ENCODE results near the gene ISG20L2. TPM values are rescaled to one million over a fixed set of nuclear protein-coding genes. Genes with fewer than 3 reads are reported as not detected.
A peak's percentile ranks its signal among the peaks of the same experiment; 100 is the strongest.

Gene ISG20L2
- total and polyA plus RNA-seq, 2 donors (not counting 1 experiment from before 2014, with no cell fraction given): 5.8 to 23.6 TPM

DNA sequence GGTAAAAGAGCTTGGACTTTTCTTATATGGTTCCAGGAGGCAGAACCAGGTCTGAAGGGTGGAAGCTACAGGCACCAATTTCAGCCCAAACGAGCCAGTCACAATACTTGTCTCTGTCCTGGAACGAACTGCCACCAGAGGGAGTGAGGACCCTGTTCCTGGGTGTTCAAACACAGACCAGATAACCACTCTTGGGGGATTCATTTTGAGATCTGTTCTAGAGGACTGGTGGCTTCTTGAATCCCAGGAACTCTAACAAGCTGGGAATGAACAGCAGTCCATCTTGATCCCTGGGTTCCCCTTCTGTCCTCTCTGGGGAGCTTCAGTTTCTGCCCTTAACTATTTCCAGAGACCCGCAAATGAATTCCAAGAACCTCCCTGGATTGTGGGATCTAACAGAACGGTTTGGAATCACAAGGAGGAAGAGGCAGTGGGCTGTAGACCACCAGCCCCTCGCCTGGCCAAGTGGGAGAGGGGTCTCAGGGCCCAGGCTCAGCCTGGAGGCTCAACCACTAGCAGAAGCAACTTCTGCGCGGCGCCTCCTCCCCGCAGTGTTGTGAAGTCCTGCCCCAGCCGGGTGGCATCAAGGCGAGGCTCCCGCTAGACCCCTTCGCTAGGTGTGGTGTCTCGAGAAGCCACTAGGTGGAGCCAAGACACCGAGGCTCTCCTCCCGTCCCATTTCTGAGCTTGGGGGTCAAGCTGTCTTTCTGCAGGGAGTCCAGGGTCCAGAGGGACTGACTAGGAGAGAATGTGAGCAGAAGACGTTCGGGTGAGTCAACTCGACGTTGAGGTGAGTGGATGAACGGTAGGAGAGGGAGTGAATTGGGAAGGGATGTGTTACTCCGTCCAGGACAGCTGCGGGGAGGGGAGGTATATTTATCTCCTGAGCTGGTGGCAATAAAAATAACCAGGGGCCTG, 39.3 kb downstream of the ISG20L2 start:
- H3K27ac ChIP-seq (ENCODE audit: insufficient read depth, low read length): no peak overlapping the region
- no peak for TF ChIP-seq EZH2 (IDR thresholded peaks at IDR 0.05; ENCODE audit: low read length, missing control alignments)
- TF ChIP-seq, protein P1, sequence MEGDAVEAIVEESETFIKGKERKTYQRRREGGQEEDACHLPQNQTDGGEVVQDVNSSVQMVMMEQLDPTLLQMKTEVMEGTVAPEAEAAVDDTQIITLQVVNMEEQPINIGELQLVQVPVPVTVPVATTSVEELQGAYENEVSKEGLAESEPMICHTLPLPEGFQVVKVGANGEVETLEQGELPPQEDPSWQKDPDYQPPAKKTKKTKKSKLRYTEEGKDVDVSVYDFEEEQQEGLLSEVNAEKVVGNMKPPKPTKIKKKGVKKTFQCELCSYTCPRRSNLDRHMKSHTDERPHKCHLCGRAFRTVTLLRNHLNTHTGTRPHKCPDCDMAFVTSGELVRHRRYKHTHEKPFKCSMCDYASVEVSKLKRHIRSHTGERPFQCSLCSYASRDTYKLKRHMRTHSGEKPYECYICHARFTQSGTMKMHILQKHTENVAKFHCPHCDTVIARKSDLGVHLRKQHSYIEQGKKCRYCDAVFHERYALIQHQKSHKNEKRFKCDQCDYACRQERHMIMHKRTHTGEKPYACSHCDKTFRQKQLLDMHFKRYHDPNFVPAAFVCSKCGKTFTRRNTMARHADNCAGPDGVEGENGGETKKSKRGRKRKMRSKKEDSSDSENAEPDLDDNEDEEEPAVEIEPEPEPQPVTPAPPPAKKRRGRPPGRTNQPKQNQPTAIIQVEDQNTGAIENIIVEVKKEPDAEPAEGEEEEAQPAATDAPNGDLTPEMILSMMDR (conservative IDR thresholded peaks at IDR 0.05 in 1 of 2, IDR thresholded peaks at IDR 0.05 in 1 of 2; ENCODE audit: low read depth in 1 of 2, low read length in 2 of 2): peak; percentile 95
- H3K9me3 ChIP-seq (ENCODE audit: control insufficient read depth, insufficient read depth, low read depth, low read length): no peaks in the 10 kb centered on the region
- peak overlapping the region; percentile 93 for H3K4me2 ChIP-seq (ENCODE audit: extremely low read depth, insufficient read depth, low read length)
- H3K36me3 ChIP-seq (ENCODE audit: control insufficient read depth, insufficient read depth, low read length): no peaks in the 10 kb centered on the region
- H3K79me2 ChIP-seq (ENCODE audit: control insufficient read depth, insufficient read depth, low read length): no peaks in the 10 kb centered on the region
- peak; percentile 78 to 83 for DNase-seq (ENCODE audit: low read depth in 2 of 2)
- peak overlapping the region; percentile 34 to 49 (median 38) for H3K4me3 ChIP-seq (replicated peaks in 1 of 4; ENCODE audit: control extremely low read depth in 1 of 4, insufficient read depth in 1 of 4, low read depth in 3 of 4, low read length in 4 of 4)
- no peaks in the 10 kb centered on the region for H4K20me1 ChIP-seq (ENCODE audit: control insufficient read depth, extremely low read depth, insufficient read depth, low read length)
- peak overlapping the region; percentile 13 for H3K9ac ChIP-seq (ENCODE audit: insufficient read depth, low read length)
- H3K27me3 ChIP-seq (ENCODE audit: control insufficient read depth, insufficient read depth, low read length): no peaks in the 10 kb centered on the region
- H2AFZ ChIP-seq (ENCODE audit: low read length): peak overlapping the region; percentile 82
- peaks cover 15% of the 10 kb centered on the region for H3K4me1 ChIP-seq (ENCODE audit: control insufficient read depth, extremely low read depth, insufficient read depth, low read length)

DNA sequence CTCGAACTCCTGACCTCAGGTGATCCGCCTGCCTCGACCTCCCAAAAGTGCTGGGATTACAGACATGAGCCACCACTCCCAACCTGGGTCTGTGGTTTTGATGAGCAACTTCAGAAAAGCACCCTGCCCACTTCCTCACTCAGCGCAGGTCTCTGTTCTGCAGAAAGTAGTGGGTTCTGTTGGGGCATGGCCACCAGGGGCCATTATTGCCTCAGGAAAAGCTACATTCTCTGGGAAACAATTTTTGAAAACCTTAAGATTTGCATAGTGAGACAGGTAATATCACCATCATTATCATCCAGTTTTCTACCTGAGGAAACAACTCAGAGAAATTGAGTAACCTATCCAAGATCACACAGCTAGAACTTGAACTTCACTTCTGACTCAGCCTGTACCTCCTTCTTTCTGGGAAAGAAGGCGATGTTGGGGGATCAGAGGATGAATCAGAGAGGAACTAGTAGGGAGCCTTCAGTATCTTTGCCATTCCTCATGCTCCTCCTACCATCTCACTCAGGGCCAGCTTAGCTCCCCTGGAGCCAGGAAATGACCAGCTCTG, 44.3 kb downstream of the ISG20L2 start:
- DNase-seq (ENCODE audit: low read depth in 2 of 2): peak in 1 of 2 donors; percentile 65
- no peak overlapping the region for H3K9ac ChIP-seq (ENCODE audit: insufficient read depth, low read length)
- H3K27me3 ChIP-seq (ENCODE audit: control insufficient read depth, insufficient read depth, low read length): no peaks in the 10 kb centered on the region
- no peaks in the 10 kb centered on the region for H4K20me1 ChIP-seq (ENCODE audit: control insufficient read depth, extremely low read depth, insufficient read depth, low read length)
- TF ChIP-seq, protein P1 (conservative IDR thresholded peaks at IDR 0.05 in 1 of 2, IDR thresholded peaks at IDR 0.05 in 1 of 2; ENCODE audit: low read depth in 1 of 2, low read length in 2 of 2): no peak
- no peak for TF ChIP-seq EZH2 (IDR thresholded peaks at IDR 0.05; ENCODE audit: low read length, missing control alignments)
- H3K4me1 ChIP-seq (ENCODE audit: control insufficient read depth, extremely low read depth, insufficient read depth, low read length): peaks cover 3% of the 10 kb centered on the region
- H3K4me2 ChIP-seq (ENCODE audit: extremely low read depth, insufficient read depth, low read length): no peak overlapping the region
- no peaks in the 10 kb centered on the region for H3K36me3 ChIP-seq (ENCODE audit: control insufficient read depth, insufficient read depth, low read length)
- H3K9me3 ChIP-seq (ENCODE audit: control insufficient read depth, insufficient read depth, low read depth, low read length): no peaks in the 10 kb centered on the region
- H3K79me2 ChIP-seq (ENCODE audit: control insufficient read depth, insufficient read depth, low read length): no peaks in the 10 kb centered on the region
- no peak overlapping the region for H2AFZ ChIP-seq (ENCODE audit: low read length)
- no peak overlapping the region for H3K4me3 ChIP-seq (replicated peaks in 1 of 4; ENCODE audit: control extremely low read depth in 1 of 4, insufficient read depth in 1 of 4, low read depth in 3 of 4, low read length in 4 of 4)
- H3K27ac ChIP-seq (ENCODE audit: insufficient read depth, low read length): no peak overlapping the region

DNA sequence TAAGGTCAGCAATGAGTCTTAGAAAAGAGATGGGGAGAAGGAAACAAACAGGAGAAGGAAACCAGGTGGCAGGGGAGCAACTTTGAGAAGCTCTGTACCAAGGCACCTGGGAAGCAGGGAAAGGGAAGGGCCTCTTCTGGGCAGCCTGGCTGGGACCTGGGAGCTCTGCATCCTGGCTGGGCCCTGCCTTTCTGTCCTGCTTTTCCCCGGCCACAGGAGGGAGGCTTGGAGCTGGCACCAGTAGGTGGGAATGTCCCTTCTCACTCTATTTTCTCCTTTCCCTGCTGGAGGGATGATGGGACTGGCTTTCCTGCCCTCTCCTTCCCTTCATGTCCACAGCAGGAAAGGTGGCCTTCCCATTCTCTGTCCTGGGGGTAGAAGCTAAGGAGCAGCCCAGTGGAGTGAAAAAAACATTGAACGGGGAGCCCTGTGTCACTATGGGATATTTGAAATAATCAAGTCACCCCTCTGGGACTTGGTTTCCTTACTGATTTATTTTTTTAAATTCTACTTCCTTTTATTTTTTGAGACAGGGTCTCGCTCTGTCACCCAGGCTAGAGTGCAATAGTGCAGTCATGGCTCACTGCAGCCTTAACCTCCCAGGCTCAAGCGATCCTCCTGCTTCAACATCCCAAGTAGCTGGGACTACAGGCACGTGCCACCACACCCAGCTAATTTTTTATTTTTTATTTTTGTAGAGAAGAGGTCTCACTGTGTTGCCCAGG, 46.2 kb downstream of the ISG20L2 start:
- DNase-seq (ENCODE audit: low read depth in 2 of 2): no peak
- Histone ChIP-seq H4K20me1 (ENCODE audit: control insufficient read depth, extremely low read depth, insufficient read depth, low read length) (no peaks in the 10 kb centered on the region), H3K27ac (ENCODE audit: insufficient read depth, low read length) (no peak overlapping the region), H3K4me2 (ENCODE audit: extremely low read depth, insufficient read depth, low read length) (no peak overlapping the region), H3K27me3 (ENCODE audit: control insufficient read depth, insufficient read depth, low read length) (no peaks in the 10 kb centered on the region), H2AFZ (ENCODE audit: low read length) (no peak overlapping the region), H3K9me3 (ENCODE audit: control insufficient read depth, insufficient read depth, low read depth, low read length) (no peaks in the 10 kb centered on the region), H3K4me1 (ENCODE audit: control insufficient read depth, extremely low read depth, insufficient read depth, low read length) (peaks cover 3% of the 10 kb centered on the region), H3K9ac (ENCODE audit: insufficient read depth, low read length) (no peak overlapping the region), H3K79me2 (ENCODE audit: control insufficient read depth, insufficient read depth, low read length) (no peaks in the 10 kb centered on the region), H3K4me3 (replicated peaks in 1 of 4; ENCODE audit: control extremely low read depth in 1 of 4, insufficient read depth in 1 of 4, low read depth in 3 of 4, low read length in 4 of 4) (no peak overlapping the region), H3K36me3 (ENCODE audit: control insufficient read depth, insufficient read depth, low read length) (no peaks in the 10 kb centered on the region)
- no peak for TF ChIP-seq EZH2 (IDR thresholded peaks at IDR 0.05; ENCODE audit: low read length, missing control alignments)
- TF ChIP-seq, protein P1 (conservative IDR thresholded peaks at IDR 0.05 in 1 of 2, IDR thresholded peaks at IDR 0.05 in 1 of 2; ENCODE audit: low read depth in 1 of 2, low read length in 2 of 2): peak in 1 of 2 donors; percentile 16

Data from fibroblast of lung (primary cell).